HepG2 (cell line): ENCODE data around the gene SPOCD1. TPM values are rescaled to one million over a fixed set of nuclear protein-coding genes. Genes with fewer than 3 reads are reported as not detected.

ENCODE experiments used
- ATAC-seq: fragments of 200-7000 bp; cut with Tn5 transposase; 3 replicates; pipeline ENCODE4 v1.9.1; 2020; ENCODE audit warnings: mild to moderate bottlenecking, moderate library complexity
- BruUV-seq: library from RNA; stranded (reverse); fragments of 400-500 nt; replicated peaks from 2 replicates; lab custom pipeline; 2021; lab: Mats Ljungman, UMichigan
- CTCF ChIA-PET: fragments of 300-600 bp; formaldehyde crosslinking; extraction: SDS; loops from one replicate; lab custom pipeline; 2021; ENCODE audit warnings: low total read pairs, inconsistent platforms, low intra/inter-chr PET ratio; lab: Yijun Ruan, JAX
- POLR2A ChIA-PET: fragments of 350-600 bp; sonication (Branson Sonifier 250); formaldehyde crosslinking; loops from one replicate; lab custom pipeline; 2020; ENCODE audit warnings: antibody characterized with exemption, inconsistent platforms; lab: Yijun Ruan, JAX
- DNase-seq: peaks from one replicate; pipeline ENCODE4 v3.0.0-alpha.2; 2015; ENCODE audit warnings: low spot score
- FAIRE-seq: peaks from 3 replicates; lab custom pipeline; 2011; peaks lifted over from hg19 to GRCh38; lab: Jason Lieb, UNC
- H2AFZ ChIP-seq: one replicate; pipeline ENCODE4 v1.6.1; 2011; ENCODE audit warnings: low read length, inconsistent platforms
- H3K27ac ChIP-seq: fragments of 300-600 bp; 3 replicates; pipeline ENCODE4 v1.8.0; 2011; ENCODE audit warnings: mixed run types, mild to moderate bottlenecking, mixed read lengths, low read length, inconsistent platforms; ENCODE audit not compliant: insufficient read depth; ENCODE audit errors: extremely low read length
- H3K27me3 ChIP-seq, 2 experiments: fragments of 200-600 bp in 1 of 2; 2 replicates in 1 of 2; 3 replicates in 1 of 2; pipeline versions ENCODE4 v1.6.0 to v1.8.0; 2011; ENCODE audit warnings: low read length in 2 of 2, mild to moderate bottlenecking in 2 of 2, moderate library complexity in 2 of 2, inconsistent platforms in 1 of 2; ENCODE audit not compliant: insufficient read depth in 2 of 2, control insufficient read depth in 1 of 2
- H3K36me3 ChIP-seq, 2 experiments: fragments of 200-600 bp in 1 of 2; replicated peaks in 1 of 2; 2 replicates in 1 of 2; 3 replicates in 1 of 2; pipeline versions ENCODE4 v1.5.1 to v1.8.0; 2011; ENCODE audit warnings: low read length in 2 of 2, inconsistent platforms in 1 of 2; ENCODE audit not compliant: insufficient read depth in 2 of 2, control insufficient read depth in 1 of 2
- H3K4me1 ChIP-seq: 2 replicates; pipeline ENCODE4 v1.5.1; 2012; ENCODE audit warnings: low read length, inconsistent platforms; ENCODE audit not compliant: insufficient read depth
- H3K4me2 ChIP-seq: 2 replicates; pipeline ENCODE4 v1.6.0; 2011; ENCODE audit warnings: low read depth, low read length, inconsistent platforms
- H3K4me3 ChIP-seq, 3 experiments: fragments of 200-600 bp in 1 of 3; sonication (generic), shearing (Covaris generic) in 1 of 3; replicated peaks in 1 of 3; 2 replicates each; pipeline ENCODE4 v1.5.1; 2011 to 2016; ENCODE audit warnings: low read length in 3 of 3, inconsistent platforms in 2 of 3, low read depth in 2 of 3, mild to moderate bottlenecking in 2 of 3, control low read depth in 1 of 3, mixed read lengths in 1 of 3; ENCODE audit not compliant: insufficient read depth in 1 of 3
- H3K79me2 ChIP-seq: one replicate; pipeline ENCODE4 v1.6.1; 2011; ENCODE audit warnings: low read length, inconsistent platforms; ENCODE audit not compliant: insufficient read depth
- H3K9ac ChIP-seq: 2 replicates; pipeline ENCODE4 v1.6.0; 2011; ENCODE audit warnings: mild to moderate bottlenecking, low read depth, low read length, inconsistent platforms; ENCODE audit not compliant: insufficient read depth
- H3K9me3 ChIP-seq: 2 replicates; pipeline ENCODE4 v1.5.1; 2012; ENCODE audit warnings: mild to moderate bottlenecking, low read length
- H4K20me1 ChIP-seq: 2 replicates; pipeline ENCODE4 v1.6.0; 2011; ENCODE audit warnings: inconsistent platforms, mild to moderate bottlenecking, low read length, moderate library complexity; ENCODE audit not compliant: insufficient read depth
- IRF2 ChIP-seq: IDR thresholded peaks from 2 replicates; pipeline ENCODE4 v1.6.1; 2018; ENCODE audit warnings: missing genetic modification reagents, missing compliant biosample characterization
- NFATC3 ChIP-seq: sonication (generic); formaldehyde crosslinking; IDR thresholded peaks from 2 replicates; pipeline ENCODE4 v1.5.1; 2020; ENCODE audit warnings: mild to moderate bottlenecking, missing genetic modification reagents
- ZKSCAN5 ChIP-seq: sonication (generic); formaldehyde crosslinking; IDR thresholded peaks from 2 replicates; pipeline ENCODE4 v1.5.1; 2020; ENCODE audit warnings: mild to moderate bottlenecking, missing genetic modification reagents
- ZNF430 ChIP-seq: sonication (generic); formaldehyde crosslinking; IDR thresholded peaks from 2 replicates; pipeline ENCODE4 v1.9.0; 2021; ENCODE audit warnings: mild to moderate bottlenecking, missing genetic modification reagents
- ZNF558 ChIP-seq: sonication (generic); formaldehyde crosslinking; IDR thresholded peaks from 2 replicates; pipeline ENCODE4 v1.9.0; 2022; ENCODE audit warnings: mild to moderate bottlenecking, missing genetic modification reagents, borderline replicate concordance
- ZNF768 ChIP-seq: sonication (generic); formaldehyde crosslinking; IDR thresholded peaks from 2 replicates; pipeline ENCODE4 v1.4.0; 2020; ENCODE audit warnings: missing genetic modification reagents
- ZSCAN22 ChIP-seq: sonication (generic); formaldehyde crosslinking; IDR thresholded peaks from 2 replicates; pipeline ENCODE4 v1.4.0; 2020; ENCODE audit warnings: mild to moderate bottlenecking, missing genetic modification reagents
- WGBS: methylation state at CpG from one replicate; pipeline ENCODE4 v1.1.6; 2017; ENCODE audit warnings: low lambda C conversion rate; 5-methylcytosine and 5-hydroxymethylcytosine counted together
- in situ Hi-C: cut with HindIII; loops from 2 replicates; pipeline ENCODE4 v1.10.0; 2017; ENCODE audit warnings: low pct_unique_long_range_greater_than_20kb; ENCODE audit not compliant: extremely low pct_ligation_motif_present
- intact Hi-C: fragments of 100-400 bp; cut with micrococcal nuclease; formaldehyde crosslinking; loops from one replicate; pipeline ENCODE4 v1.10.0; 2022; ENCODE audit not compliant: unreplicated experiment
- polyA plus RNA-seq, 8 experiments: library from polyadenylated mRNA; depleted of rRNA in 3 of 8; stranded (reverse) in 7 of 8; unstranded in 1 of 8; fragments of >200 nt; fragmentation: Illumina TruSeq in 4 of 8; extraction: Trizol in 4 of 8; gene quantifications; 2 replicates each; pipeline versions ENCODE4 v1.2.1 to v1.2.3, GENCODE V29; 2011 to 2016; ENCODE audit warnings: low read depth in 4 of 8, missing spikeins in 1 of 8, mixed read lengths in 1 of 8; ENCODE audit not compliant: insufficient read depth in 1 of 8
- total RNA-seq, 5 experiments: library from RNA; depleted of rRNA; stranded (reverse); fragments of >200 nt; fragmentation: Illumina TruSeq; extraction: Trizol; gene quantifications; 2 replicates each; pipeline ENCODE4 v1.2.3, GENCODE V29; 2016; ENCODE audit warnings: low read depth in 1 of 5
- TF ChIP-seq, protein P1 (sequence below): sonication (generic); formaldehyde crosslinking; IDR thresholded peaks from 2 replicates; pipeline ENCODE4 v1.8.1; 2023; ENCODE audit warnings: missing genetic modification reagents, mild to moderate bottlenecking, borderline replicate concordance
- TF ChIP-seq, protein P2 (sequence below), 2 experiments: sonication (generic) in 1 of 2; formaldehyde crosslinking in 1 of 2; IDR thresholded peaks; 2 replicates each; pipeline versions ENCODE4 v1.5.1 to v1.6.1; 2011 to 2020; ENCODE audit warnings: borderline replicate concordance in 1 of 2, low read depth in 1 of 2, low read length in 1 of 2, mild to moderate bottlenecking in 1 of 2, missing genetic modification reagents in 1 of 2, moderate library complexity in 1 of 2
- TF ChIP-seq, protein P3 (sequence below): sonication (generic); formaldehyde crosslinking; IDR thresholded peaks from 2 replicates; pipeline ENCODE4 v1.9.0; 2021; ENCODE audit warnings: missing genetic modification reagents, borderline replicate concordance

Gene SPOCD1
- total and polyA plus RNA-seq, 2 of the 13 experiments (the other 11 are each of a cell fraction or from before 2014, with no cell fraction given) = 0.24 to 0.29 TPM

DNA sequence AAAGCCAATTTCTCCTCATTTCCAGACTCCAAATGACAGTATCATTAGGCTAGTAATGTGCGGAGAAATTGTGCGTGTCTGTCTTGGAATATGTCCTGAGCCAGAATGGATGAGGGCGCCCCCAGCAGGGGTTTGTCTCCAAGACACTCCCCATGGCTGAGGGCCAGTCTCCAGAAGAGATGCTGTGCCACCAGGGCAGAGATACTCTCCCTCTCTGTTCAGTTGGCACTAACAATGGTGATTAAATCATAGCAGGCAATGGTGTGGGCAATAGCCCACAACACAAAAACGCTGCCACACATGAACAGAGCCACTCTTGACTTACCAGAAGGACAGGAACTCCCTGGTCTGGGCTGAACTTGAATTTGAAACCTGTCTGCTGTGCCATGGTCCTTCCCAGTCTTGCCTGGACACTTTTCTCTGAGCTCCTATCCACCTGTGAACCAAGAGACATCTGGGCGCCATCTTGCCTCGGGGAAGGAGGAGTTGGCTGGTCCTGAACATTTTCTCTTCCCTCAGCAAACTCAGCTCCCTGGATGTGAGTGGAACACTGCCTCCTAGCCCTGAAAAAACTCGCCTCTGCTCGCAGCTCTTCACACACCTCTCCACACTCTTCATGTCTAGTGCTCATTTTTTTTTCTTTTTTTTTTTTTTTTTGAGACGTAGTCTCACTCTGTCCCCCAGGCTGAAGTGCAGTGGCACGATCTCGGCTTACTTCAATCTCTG is 36.9 kb downstream of the SPOCD1 start:
- in situ Hi-C loops = no loop called here
- H3K4me2 ChIP-seq = no peak overlapping the region
- CTCF ChIA-PET = no interaction called here
- H3K27ac ChIP-seq = no peak overlapping the region
- H3K9ac ChIP-seq = no peak overlapping the region
- TF ChIP-seq, protein P1, sequence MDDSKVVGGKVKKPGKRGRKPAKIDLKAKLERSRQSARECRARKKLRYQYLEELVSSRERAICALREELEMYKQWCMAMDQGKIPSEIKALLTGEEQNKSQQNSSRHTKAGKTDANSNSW (CRISPR knock-in tag) = no peak
- TF ChIP-seq NFATC3 (CRISPR knock-in tag) (no peak), ZNF768 (CRISPR knock-in tag) (peak; percentile 73)
- no peaks in the 10 kb centered on the region for H3K4me1 ChIP-seq
- DNase-seq = no peak
- no peaks in the 10 kb centered on the region for H3K79me2 ChIP-seq
- H3K36me3 ChIP-seq = no peaks in the 10 kb centered on the region
- no peak overlapping the region for H3K4me3 ChIP-seq
- no TSS peak for BruUV-seq
- 60% methylated on average over 11 of the region's 11 CpGs for WGBS
- H2AFZ ChIP-seq = no peak overlapping the region
- H3K27me3 ChIP-seq = peaks cover 10 to 38% of the 10 kb centered on the region in 2 experiments
- no peak for FAIRE-seq
- intact Hi-C loops = no loop called here
- POLR2A ChIA-PET = no interaction called here
- ATAC-seq = no peak
- H3K9me3 ChIP-seq = no peaks in the 10 kb centered on the region
- H4K20me1 ChIP-seq = no peaks in the 10 kb centered on the region

DNA sequence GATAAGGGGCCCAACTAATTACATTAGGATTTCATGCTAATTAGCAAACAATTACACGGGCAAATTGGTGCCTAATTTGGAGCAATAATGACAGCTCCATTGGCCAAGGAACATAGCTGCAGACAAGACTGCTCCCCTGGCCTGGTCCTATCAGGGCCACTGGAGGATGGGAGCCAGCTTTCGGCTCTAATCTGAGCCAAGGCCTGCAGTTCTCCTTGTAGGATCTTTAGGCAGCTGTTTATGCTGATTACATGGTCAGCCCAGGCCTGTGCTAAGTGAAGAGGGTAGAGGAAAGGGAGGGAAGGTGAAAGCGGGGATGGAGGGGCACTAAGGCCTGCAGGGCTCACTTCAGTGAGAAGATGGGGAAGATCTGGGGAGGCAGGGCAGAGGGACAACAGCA is 39.3 kb downstream of the SPOCD1 start:
- 10% methylated on average over 3 of the region's 3 CpGs for WGBS
- no peak for ATAC-seq
- POLR2A ChIA-PET = no interaction called here
- in situ Hi-C loops = no loop called here
- DNase-seq = no peak
- intact Hi-C loops = no loop called here
- H3K79me2 ChIP-seq = no peaks in the 10 kb centered on the region
- no peak overlapping the region for H2AFZ ChIP-seq
- CTCF ChIA-PET = no interaction called here
- H3K36me3 ChIP-seq = no peaks in the 10 kb centered on the region
- no peak overlapping the region for H3K4me3 ChIP-seq
- H3K4me2 ChIP-seq = no peak overlapping the region
- H4K20me1 ChIP-seq = no peaks in the 10 kb centered on the region
- no peak overlapping the region for H3K27ac ChIP-seq
- H3K4me1 ChIP-seq = no peaks in the 10 kb centered on the region
- no peak for FAIRE-seq
- no peaks in the 10 kb centered on the region for H3K9me3 ChIP-seq
- H3K27me3 ChIP-seq = peaks cover 8 to 50% of the 10 kb centered on the region in 2 experiments; a peak in 4 of 5 replicates
- H3K9ac ChIP-seq = no peak overlapping the region
- BruUV-seq = no TSS peak
- TF ChIP-seq, protein P2, sequence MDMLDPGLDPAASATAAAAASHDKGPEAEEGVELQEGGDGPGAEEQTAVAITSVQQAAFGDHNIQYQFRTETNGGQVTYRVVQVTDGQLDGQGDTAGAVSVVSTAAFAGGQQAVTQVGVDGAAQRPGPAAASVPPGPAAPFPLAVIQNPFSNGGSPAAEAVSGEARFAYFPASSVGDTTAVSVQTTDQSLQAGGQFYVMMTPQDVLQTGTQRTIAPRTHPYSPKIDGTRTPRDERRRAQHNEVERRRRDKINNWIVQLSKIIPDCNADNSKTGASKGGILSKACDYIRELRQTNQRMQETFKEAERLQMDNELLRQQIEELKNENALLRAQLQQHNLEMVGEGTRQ (IDR thresholded peaks at IDR 0.05; ENCODE audit: low read depth, low read length) = no peak
- TF ChIP-seq, protein P2 (CRISPR knock-in tag; IDR thresholded peaks at IDR 0.05; ENCODE audit: borderline replicate concordance) = no peak
- TF ChIP-seq ZKSCAN5 (CRISPR knock-in tag) (no peak), ZNF558 (no peak), ZSCAN22 (CRISPR knock-in tag) (no peak), ZNF430 (CRISPR knock-in tag) (no peak), IRF2 (no peak)
- TF ChIP-seq, protein P3, sequence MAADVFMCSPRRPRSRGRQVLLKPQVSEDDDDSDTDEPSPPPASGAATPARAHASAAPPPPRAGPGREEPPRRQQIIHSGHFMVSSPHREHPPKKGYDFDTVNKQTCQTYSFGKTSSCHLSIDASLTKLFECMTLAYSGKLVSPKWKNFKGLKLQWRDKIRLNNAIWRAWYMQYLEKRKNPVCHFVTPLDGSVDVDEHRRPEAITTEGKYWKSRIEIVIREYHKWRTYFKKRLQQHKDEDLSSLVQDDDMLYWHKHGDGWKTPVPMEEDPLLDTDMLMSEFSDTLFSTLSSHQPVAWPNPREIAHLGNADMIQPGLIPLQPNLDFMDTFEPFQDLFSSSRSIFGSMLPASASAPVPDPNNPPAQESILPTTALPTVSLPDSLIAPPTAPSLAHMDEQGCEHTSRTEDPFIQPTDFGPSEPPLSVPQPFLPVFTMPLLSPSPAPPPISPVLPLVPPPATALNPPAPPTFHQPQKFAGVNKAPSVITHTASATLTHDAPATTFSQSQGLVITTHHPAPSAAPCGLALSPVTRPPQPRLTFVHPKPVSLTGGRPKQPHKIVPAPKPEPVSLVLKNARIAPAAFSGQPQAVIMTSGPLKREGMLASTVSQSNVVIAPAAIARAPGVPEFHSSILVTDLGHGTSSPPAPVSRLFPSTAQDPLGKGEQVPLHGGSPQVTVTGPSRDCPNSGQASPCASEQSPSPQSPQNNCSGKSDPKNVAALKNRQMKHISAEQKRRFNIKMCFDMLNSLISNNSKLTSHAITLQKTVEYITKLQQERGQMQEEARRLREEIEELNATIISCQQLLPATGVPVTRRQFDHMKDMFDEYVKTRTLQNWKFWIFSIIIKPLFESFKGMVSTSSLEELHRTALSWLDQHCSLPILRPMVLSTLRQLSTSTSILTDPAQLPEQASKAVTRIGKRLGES (CRISPR knock-in tag) = no peak
